ENCODE data around the gene SYNJ2. TPM values are rescaled to one million over a fixed set of nuclear protein-coding genes. Genes with fewer than 3 reads are reported as not detected.

Gene SYNJ2
- total and polyA plus RNA-seq, 7 experiments from 2014 or later = 12.0 to 36.6 (median 22.5) TPM

DNA sequence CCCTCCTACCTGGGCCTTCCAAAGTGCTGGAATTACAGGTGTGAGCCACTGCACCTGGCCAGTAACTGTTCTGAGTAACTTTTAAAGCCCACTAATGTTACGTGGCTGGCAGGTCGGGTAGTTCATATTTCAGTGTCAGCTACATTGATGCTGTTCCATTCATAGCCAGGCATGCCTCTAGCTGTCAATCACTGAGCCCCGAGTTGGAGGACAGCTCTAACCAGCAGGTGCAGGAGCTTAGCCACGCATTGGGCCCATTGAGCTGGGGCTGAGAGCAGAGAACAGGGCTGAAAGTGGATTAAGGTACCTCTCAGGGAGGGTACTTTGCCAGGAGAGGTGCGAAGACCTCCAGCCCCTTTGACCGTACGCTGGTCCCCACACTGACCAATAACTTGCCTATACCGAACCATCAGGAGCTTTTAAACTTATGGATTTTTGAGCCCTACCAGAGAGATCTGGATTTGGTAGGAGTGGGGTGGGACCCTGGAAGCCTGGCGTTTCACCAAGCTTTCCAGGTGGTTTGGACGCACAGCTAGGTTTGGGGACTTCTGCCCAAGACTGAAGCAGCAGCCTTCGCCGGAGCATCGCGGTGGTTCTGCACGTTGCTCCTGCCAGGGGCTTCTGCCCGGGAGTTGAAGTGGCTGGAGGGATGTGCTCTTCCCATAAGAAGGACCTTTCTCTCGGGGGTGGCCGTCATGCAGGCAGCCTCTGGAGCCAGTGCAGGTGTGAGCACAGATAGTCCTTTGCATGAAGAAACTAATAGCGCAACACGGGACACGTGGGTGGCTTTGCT lies 103.8 kb downstream of the SYNJ2 start:
- no peaks in the 10 kb centered on the region for H3K27me3 ChIP-seq (ENCODE audit: control insufficient read depth in 2 of 2, insufficient read depth in 2 of 2, low read length in 2 of 2)
- H3K4me3 ChIP-seq (ENCODE audit: low read length) = no peak overlapping the region
- no peaks in the 10 kb centered on the region for H3K4me1 ChIP-seq (ENCODE audit: control insufficient read depth in 2 of 2, insufficient read depth in 2 of 2, low read length in 2 of 2)
- ChIA-PET CTCF (interaction anchor here (1.6 kb wide), 1 partner anchor 16 kb away, joined by 3 read pairs; no protein-coding TSS in a partner anchor), POLR2A (no interaction called here)
- H3K36me3 ChIP-seq (ENCODE audit: control insufficient read depth in 2 of 3, insufficient read depth in 3 of 3, low read length in 3 of 3) = peaks cover 0 to 87% (median 21%) of the 10 kb centered on the region in 3 experiments
- peak overlapping the region in 1 of 10 donors; percentile 9 for H3K4me3 Mint-ChIP-seq
- H3K27me3 Mint-ChIP-seq = no peaks in the 10 kb centered on the region
- no peaks in the 10 kb centered on the region for H3K9me3 ChIP-seq (ENCODE audit: control insufficient read depth in 2 of 3, low read length in 3 of 3)
- H3K9me3 Mint-ChIP-seq = no peaks in the 10 kb centered on the region
- ATAC-seq (no peak), DNase-seq (no peak)
- H3K36me3 Mint-ChIP-seq = peaks cover 10 to 78% (median 45%) of the 10 kb centered on the region in 5 donors
- H3K4me1 Mint-ChIP-seq = peaks cover 0 to 18% (median 0%) of the 10 kb centered on the region in 7 donors
- H3K27ac ChIP-seq (ENCODE audit: low read depth, low read length) = no peak overlapping the region
- H3K27ac Mint-ChIP-seq = peak overlapping the region in 2 of 9 donors; percentile 5 to 19
- intact Hi-C loops (cut with micrococcal nuclease) = no loop called here

DNA sequence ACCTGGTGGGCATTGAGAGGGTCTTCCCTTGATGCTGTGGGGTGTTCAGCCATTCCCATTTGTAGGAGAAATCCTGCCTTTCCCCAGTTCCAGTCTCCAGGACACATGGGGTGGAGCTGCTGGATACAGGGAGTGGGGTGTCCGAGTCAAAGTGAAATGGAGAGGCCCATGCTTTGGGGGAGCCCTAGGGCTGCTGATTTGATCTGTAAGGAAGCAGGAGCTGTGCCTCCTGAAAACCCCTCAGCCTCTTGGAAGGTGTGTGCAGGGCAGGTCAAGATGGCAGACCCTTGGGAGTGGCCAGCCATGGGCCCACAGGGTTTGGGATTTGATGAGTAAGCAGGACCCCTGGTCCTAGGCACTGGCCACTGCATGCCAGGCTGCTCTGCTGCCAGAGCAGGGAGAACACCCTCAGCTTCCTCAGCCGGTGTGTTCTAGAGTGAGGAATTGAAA lies 104.4 kb downstream of the SYNJ2 start:
- no peaks in the 10 kb centered on the region for H3K27me3 ChIP-seq (ENCODE audit: control insufficient read depth in 2 of 2, insufficient read depth in 2 of 2, low read length in 2 of 2)
- DNase-seq (no peak), ATAC-seq (peak; percentile 64)
- ChIA-PET POLR2A (interaction anchor here (0.6 kb wide), 1 partner anchor 81 kb away, joined by 3 read pairs; no protein-coding TSS in a partner anchor), CTCF (interaction anchor here (1.0 to 1.6 kb wide), 2 partner anchors 12 to 16 kb away, joined by 3 read pairs; no protein-coding TSS in a partner anchor)
- peak overlapping the region in 1 of 9 donors; percentile 62 for H3K27ac Mint-ChIP-seq
- no peaks in the 10 kb centered on the region for H3K27me3 Mint-ChIP-seq
- no peak overlapping the region for H3K27ac ChIP-seq (ENCODE audit: low read depth, low read length)
- no peaks in the 10 kb centered on the region for H3K9me3 ChIP-seq (ENCODE audit: control insufficient read depth in 2 of 3, low read length in 3 of 3)
- H3K36me3 ChIP-seq (ENCODE audit: control insufficient read depth in 2 of 3, insufficient read depth in 3 of 3, low read length in 3 of 3) = peaks cover 0 to 87% (median 21%) of the 10 kb centered on the region in 3 experiments
- no peak overlapping the region for H3K4me3 ChIP-seq (ENCODE audit: low read length)
- H3K4me3 Mint-ChIP-seq = peak overlapping the region in 1 of 10 donors; percentile 9
- H3K9me3 Mint-ChIP-seq = no peaks in the 10 kb centered on the region
- H3K4me1 ChIP-seq (ENCODE audit: control insufficient read depth in 2 of 2, insufficient read depth in 2 of 2, low read length in 2 of 2) = no peaks in the 10 kb centered on the region
- H3K4me1 Mint-ChIP-seq = peaks cover 0 to 18% (median 0%) of the 10 kb centered on the region in 7 donors
- H3K36me3 Mint-ChIP-seq = peaks cover 10 to 72% (median 40%) of the 10 kb centered on the region in 5 donors
- intact Hi-C loops (cut with micrococcal nuclease) = no loop called here

DNA sequence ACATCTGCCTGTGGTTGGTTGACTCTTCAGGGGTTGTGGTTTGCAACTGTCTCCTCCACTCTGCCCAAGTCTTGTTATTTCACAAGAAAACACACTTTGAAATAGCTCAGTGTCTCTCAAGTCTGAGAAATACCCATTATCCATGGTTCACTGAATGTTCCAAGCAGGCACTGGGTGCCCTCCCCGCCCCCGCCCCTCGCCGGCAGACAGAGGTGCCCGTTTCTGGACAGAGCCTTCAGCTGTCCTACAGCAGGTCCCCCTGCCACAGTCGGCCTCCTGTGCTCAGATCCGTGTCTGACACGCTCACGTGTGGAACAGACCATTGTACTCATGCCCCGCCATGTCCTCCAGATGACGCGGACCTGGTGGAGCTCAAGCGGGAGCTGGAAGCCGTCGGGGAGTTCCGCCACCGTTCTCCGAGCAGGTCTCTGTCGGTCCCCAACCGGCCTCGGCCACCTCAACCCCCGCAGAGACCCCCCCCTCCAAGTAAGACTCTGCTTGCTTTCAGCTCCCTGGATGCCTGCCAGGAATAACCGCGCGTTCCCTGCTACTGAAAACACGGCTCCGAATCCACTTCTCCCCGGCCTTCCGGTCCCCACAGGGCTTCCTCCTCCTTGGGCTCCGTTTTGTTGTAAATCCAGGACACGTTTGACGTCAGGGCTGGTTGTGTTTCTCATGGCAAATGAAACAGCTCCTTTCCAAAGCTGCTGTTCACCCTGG lies 105.0 kb downstream of the SYNJ2 start:
- peaks cover 0 to 18% (median 0%) of the 10 kb centered on the region in 7 donors for H3K4me1 Mint-ChIP-seq
- H3K27ac ChIP-seq (ENCODE audit: low read depth, low read length) = no peak overlapping the region
- POLR2A ChIA-PET = interaction anchor here (0.6 kb wide), 2 partner anchors 9 to 80 kb away, joined by 3 read pairs; no protein-coding TSS in a partner anchor
- peaks cover 0 to 84% (median 21%) of the 10 kb centered on the region in 3 experiments for H3K36me3 ChIP-seq (ENCODE audit: control insufficient read depth in 2 of 3, insufficient read depth in 3 of 3, low read length in 3 of 3)
- CTCF ChIA-PET = interaction anchor here (1.0 to 1.6 kb wide), 2 partner anchors 13 to 17 kb away, joined by 3 read pairs; no protein-coding TSS in a partner anchor
- ATAC-seq = peak; percentile 34
- H3K27me3 Mint-ChIP-seq = no peaks in the 10 kb centered on the region
- no peaks in the 10 kb centered on the region for H3K27me3 ChIP-seq (ENCODE audit: control insufficient read depth in 2 of 2, insufficient read depth in 2 of 2, low read length in 2 of 2)
- H3K36me3 Mint-ChIP-seq = peaks cover 10 to 68% (median 38%) of the 10 kb centered on the region in 5 donors
- no peaks in the 10 kb centered on the region for H3K9me3 ChIP-seq (ENCODE audit: control insufficient read depth in 2 of 3, low read length in 3 of 3)
- H3K9me3 Mint-ChIP-seq = no peaks in the 10 kb centered on the region
- H3K4me3 Mint-ChIP-seq = peak overlapping the region in 3 of 10 donors; percentile 17 to 50 (median 25)
- no peak overlapping the region for H3K4me3 ChIP-seq (ENCODE audit: low read length)
- peak overlapping the region in 1 of 9 donors; percentile 62 for H3K27ac Mint-ChIP-seq
- DNase-seq = peak in 1 of 9 donors; percentile 11
- no peaks in the 10 kb centered on the region for H3K4me1 ChIP-seq (ENCODE audit: control insufficient read depth in 2 of 2, insufficient read depth in 2 of 2, low read length in 2 of 2)
- intact Hi-C loops (cut with micrococcal nuclease) = no loop called here

DNA sequence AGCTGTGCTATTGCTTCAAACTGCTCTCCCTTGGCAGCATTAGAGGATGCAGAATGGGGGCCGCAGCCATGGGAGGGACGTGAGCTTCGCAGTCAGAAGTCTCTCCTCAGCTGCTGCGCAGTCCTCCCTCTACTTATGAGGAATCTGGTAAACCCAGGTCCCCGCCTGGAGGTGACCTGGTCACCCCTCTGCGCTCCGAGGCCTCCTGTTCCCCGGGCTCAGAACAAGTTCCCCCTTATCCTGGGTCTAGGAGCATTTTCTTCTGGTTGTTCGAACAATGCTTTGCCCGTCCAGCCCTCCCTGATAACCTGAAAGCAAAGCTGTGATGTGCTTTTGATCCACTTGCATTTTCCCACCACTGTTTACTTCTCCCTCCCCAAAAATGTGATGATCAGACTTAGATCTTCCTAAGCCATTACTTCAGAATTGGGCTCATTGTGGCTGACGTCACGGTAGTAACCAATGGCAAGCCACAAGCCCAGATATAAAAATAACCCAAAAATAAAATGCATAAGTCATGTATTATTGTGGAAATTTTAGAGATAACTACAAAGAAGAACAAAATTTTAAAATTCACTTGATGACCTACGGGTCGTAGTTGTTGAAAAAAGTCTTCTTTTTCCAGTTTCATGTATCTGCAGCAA lies 105.7 kb downstream of the SYNJ2 start:
- ATAC-seq (no peak), DNase-seq (no peak)
- H3K4me1 ChIP-seq (ENCODE audit: control insufficient read depth in 2 of 2, insufficient read depth in 2 of 2, low read length in 2 of 2) = no peaks in the 10 kb centered on the region
- H3K9me3 ChIP-seq (ENCODE audit: control insufficient read depth in 2 of 3, low read length in 3 of 3) = no peaks in the 10 kb centered on the region
- no peak overlapping the region for H3K27ac ChIP-seq (ENCODE audit: low read depth, low read length)
- Mint-ChIP-seq H3K4me1 (peaks cover 0 to 18% (median 0%) of the 10 kb centered on the region in 7 donors), H3K27me3 (no peaks in the 10 kb centered on the region), H3K9me3 (no peaks in the 10 kb centered on the region), H3K27ac (peak overlapping the region in 2 of 9 donors; percentile 8 to 42), H3K4me3 (peak overlapping the region in 3 of 10 donors; percentile 17 to 50 (median 17)), H3K36me3 (peaks cover 10 to 70% (median 34%) of the 10 kb centered on the region in 5 donors)
- peaks cover 0 to 89% (median 21%) of the 10 kb centered on the region in 3 experiments for H3K36me3 ChIP-seq (ENCODE audit: control insufficient read depth in 2 of 3, insufficient read depth in 3 of 3, low read length in 3 of 3)
- ChIA-PET CTCF (interaction anchor here (1.0 kb wide), 1 partner anchor 14 kb away, joined by 3 read pairs; no protein-coding TSS in a partner anchor), POLR2A (interaction anchor here (0.6 kb wide), 1 partner anchor 9 kb away, joined by 3 read pairs; no protein-coding TSS in a partner anchor)
- no peaks in the 10 kb centered on the region for H3K27me3 ChIP-seq (ENCODE audit: control insufficient read depth in 2 of 2, insufficient read depth in 2 of 2, low read length in 2 of 2)
- intact Hi-C loops (cut with micrococcal nuclease) = no loop called here
- H3K4me3 ChIP-seq (ENCODE audit: low read length) = no peak overlapping the region

DNA sequence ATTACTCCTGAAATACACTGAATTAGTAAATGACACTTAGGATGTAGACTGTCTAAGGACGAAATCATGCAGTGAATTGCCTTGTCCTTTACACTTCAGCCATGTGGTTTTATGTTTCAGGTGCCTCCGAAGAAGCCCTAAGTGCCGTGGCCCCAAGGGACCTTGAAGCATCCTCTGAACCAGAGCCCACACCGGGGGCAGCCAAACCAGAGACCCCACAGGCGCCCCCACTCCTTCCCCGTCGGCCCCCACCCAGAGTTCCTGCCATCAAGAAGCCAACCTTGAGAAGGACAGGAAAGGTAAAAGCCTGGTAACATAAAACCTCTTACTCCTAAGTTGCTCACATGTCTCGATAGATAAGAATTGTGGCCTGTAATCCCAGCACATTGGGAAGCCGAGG lies 111.1 kb downstream of the SYNJ2 start:
- ATAC-seq (no peak), DNase-seq (no peak)
- Mint-ChIP-seq H3K4me3 (no peak overlapping the region), H3K36me3 (peaks cover 7 to 71% (median 45%) of the 10 kb centered on the region in 5 donors), H3K9me3 (no peaks in the 10 kb centered on the region), H3K27me3 (no peaks in the 10 kb centered on the region), H3K4me1 (no peaks in the 10 kb centered on the region), H3K27ac (no peak overlapping the region)
- Histone ChIP-seq H3K36me3 (ENCODE audit: control insufficient read depth in 2 of 3, insufficient read depth in 3 of 3, low read length in 3 of 3) (peaks cover 0 to 88% (median 2%) of the 10 kb centered on the region in 3 experiments), H3K27ac (ENCODE audit: low read depth, low read length) (no peak overlapping the region), H3K27me3 (ENCODE audit: control insufficient read depth in 2 of 2, insufficient read depth in 2 of 2, low read length in 2 of 2) (no peaks in the 10 kb centered on the region), H3K4me1 (ENCODE audit: control insufficient read depth in 2 of 2, insufficient read depth in 2 of 2, low read length in 2 of 2) (no peaks in the 10 kb centered on the region), H3K4me3 (ENCODE audit: low read length) (no peak overlapping the region), H3K9me3 (ENCODE audit: control insufficient read depth in 2 of 3, low read length in 3 of 3) (no peaks in the 10 kb centered on the region)
- intact Hi-C loops (cut with micrococcal nuclease) = no loop called here
- POLR2A ChIA-PET = no interaction called here
- CTCF ChIA-PET = no interaction called here

DNA sequence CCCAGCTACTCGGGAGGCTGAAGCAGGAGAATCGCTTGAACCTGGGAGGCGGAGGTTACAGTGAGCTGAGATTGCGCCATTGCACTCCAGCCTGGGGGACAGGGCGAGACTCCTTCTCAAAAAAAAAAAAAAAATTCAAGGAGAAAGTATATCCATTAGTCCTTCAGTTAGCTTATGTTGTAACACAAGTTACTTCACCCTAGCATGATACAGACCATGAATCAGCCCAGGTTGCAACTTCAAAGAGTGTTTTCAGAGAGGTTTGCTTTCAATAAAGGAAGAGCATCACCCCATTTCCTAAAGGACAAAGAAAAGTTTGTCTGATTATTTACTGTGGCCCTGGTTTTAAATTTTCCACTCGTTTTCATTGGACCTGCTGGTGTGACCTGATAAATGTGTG lies 113.4 kb downstream of the SYNJ2 start:
- Mint-ChIP-seq H3K9me3 (no peaks in the 10 kb centered on the region), H3K4me1 (no peaks in the 10 kb centered on the region), H3K27ac (no peak overlapping the region), H3K36me3 (peaks cover 4 to 68% (median 41%) of the 10 kb centered on the region in 5 donors), H3K27me3 (no peaks in the 10 kb centered on the region), H3K4me3 (no peak overlapping the region)
- ChIA-PET CTCF (interaction anchor here (0.6 kb wide), 1 partner anchor 780 kb away, joined by 3 read pairs; no protein-coding TSS in a partner anchor), POLR2A (no interaction called here)
- Histone ChIP-seq H3K36me3 (ENCODE audit: control insufficient read depth in 2 of 3, insufficient read depth in 3 of 3, low read length in 3 of 3) (peaks cover 0 to 73% (median 2%) of the 10 kb centered on the region in 3 experiments), H3K27me3 (ENCODE audit: control insufficient read depth in 2 of 2, insufficient read depth in 2 of 2, low read length in 2 of 2) (no peaks in the 10 kb centered on the region), H3K4me1 (ENCODE audit: control insufficient read depth in 2 of 2, insufficient read depth in 2 of 2, low read length in 2 of 2) (no peaks in the 10 kb centered on the region), H3K9me3 (ENCODE audit: control insufficient read depth in 2 of 3, low read length in 3 of 3) (no peaks in the 10 kb centered on the region), H3K4me3 (ENCODE audit: low read length) (no peak overlapping the region), H3K27ac (ENCODE audit: low read depth, low read length) (no peak overlapping the region)
- DNase-seq = no peak
- no peak for ATAC-seq
- intact Hi-C loops (cut with micrococcal nuclease) = no loop called here
